Astrocyte of the spinal cord (primary cell): ENCODE results near the gene PRPF6.
"Not testable (repeated sequence)": the region's sequence is repeated elsewhere in the genome, so short reads cannot be mapped to it uniquely, and the experiment has no call there.

Experiments
- DNase-seq: peaks from one replicate; pipeline ENCODE4 v3.0.0; 2011; ENCODE audit warnings: low read depth, low spot score
- H3K4me3 ChIP-seq: 2 replicates; pipeline ENCODE4 v1.5.1; 2011; ENCODE audit warnings: low read depth, mild to moderate bottlenecking, low read length, moderate library complexity
- in situ Hi-C: cut with HindIII; loops from 2 replicates; pipeline ENCODE4 v1.10.0; 2017; ENCODE audit warnings: low sequenced_read_pairs
- TF ChIP-seq, protein P1 (sequence below): IDR thresholded peaks from 2 replicates; pipeline ENCODE4 v1.5.1; 2012; ENCODE audit warnings: low read depth, mild to moderate bottlenecking, low read length, inconsistent platforms

The PRPF6 gene

DNA sequence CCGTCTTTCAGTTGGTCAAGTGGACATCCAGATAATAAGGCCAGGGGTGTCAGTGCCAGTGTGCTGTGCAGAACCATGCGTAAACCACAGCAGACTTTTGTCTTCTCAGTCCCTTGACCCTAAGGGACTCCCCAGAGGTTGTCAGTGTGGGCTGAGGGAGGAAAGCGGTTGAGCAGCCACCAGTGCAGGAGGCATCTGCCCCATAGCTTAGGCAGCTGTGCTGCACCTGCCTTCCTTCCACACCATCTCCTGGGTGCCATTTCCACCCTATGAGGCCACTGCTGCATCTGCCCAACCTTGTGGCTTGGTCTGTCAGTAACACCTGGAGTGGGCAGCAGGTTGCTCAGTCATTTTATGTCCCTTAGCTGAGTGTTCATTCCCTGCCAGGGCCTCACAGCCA is 26.0 kb downstream of the PRPF6 start:
- no peak for DNase-seq
- H3K4me3 ChIP-seq, result no peak overlapping the region
- TF ChIP-seq, protein P1, sequence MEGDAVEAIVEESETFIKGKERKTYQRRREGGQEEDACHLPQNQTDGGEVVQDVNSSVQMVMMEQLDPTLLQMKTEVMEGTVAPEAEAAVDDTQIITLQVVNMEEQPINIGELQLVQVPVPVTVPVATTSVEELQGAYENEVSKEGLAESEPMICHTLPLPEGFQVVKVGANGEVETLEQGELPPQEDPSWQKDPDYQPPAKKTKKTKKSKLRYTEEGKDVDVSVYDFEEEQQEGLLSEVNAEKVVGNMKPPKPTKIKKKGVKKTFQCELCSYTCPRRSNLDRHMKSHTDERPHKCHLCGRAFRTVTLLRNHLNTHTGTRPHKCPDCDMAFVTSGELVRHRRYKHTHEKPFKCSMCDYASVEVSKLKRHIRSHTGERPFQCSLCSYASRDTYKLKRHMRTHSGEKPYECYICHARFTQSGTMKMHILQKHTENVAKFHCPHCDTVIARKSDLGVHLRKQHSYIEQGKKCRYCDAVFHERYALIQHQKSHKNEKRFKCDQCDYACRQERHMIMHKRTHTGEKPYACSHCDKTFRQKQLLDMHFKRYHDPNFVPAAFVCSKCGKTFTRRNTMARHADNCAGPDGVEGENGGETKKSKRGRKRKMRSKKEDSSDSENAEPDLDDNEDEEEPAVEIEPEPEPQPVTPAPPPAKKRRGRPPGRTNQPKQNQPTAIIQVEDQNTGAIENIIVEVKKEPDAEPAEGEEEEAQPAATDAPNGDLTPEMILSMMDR, result no peak
- in situ Hi-C loops, result no loop called here

DNA sequence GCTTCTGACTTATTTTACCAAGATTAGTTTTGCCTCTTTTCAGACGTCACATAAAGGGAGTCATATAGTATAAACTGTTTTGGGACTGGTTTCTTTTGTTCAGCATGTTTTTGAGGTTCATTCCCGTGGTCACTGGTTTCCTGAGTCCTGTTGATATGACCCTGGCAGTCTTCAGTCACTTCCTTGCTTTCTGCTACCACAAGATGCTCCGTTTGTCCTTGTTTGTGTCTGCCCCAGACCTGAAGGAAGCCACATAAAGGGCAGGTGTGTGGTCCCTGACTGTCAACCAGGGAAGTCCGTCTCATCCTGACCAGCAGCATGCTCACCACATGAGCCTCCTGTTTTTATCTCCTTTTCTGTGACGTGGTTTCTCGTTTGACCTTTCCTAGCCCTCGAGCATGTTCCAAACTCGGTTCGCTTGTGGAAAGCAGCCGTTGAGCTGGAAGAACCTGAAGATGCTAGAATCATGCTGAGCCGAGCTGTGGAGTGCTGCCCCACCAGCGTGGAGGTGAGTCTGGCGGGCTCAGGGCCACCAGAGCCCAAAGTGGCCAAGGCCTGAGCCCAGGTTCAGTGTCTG is 29.0 kb downstream of the PRPF6 start:
- TF ChIP-seq, protein P1, result no peak
- in situ Hi-C loops, result no loop called here
- no peak for DNase-seq
- no peak overlapping the region for H3K4me3 ChIP-seq

DNA sequence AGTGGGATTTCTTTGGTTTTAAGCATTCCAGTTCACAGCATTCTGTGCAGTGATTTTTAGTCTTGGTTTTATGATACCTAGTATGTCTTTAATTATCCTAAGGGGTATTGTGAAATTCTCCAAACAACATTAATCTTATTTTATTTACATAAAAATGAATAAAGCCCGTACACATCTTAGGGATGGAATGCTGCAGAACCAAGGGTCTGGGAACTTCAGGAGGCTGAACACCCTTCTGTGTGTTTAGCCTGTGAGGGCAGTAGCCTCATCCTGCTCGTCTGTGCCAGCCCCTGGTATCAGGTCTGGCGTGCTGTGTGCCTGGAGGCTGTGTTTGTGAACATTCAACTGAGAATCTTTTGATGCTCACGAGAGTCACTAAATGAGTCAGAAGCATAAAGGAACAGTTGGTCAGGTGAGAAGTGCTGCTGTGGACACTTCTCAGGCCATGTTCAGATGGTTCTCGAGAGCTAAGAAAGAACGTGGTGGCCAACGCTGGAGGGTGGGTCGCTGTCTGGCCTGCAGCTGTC is 29.8 kb downstream of the PRPF6 start:
- in situ Hi-C loops, result no loop called here
- TF ChIP-seq, protein P1, result no peak
- no peak overlapping the region for H3K4me3 ChIP-seq
- DNase-seq, result no peak

DNA sequence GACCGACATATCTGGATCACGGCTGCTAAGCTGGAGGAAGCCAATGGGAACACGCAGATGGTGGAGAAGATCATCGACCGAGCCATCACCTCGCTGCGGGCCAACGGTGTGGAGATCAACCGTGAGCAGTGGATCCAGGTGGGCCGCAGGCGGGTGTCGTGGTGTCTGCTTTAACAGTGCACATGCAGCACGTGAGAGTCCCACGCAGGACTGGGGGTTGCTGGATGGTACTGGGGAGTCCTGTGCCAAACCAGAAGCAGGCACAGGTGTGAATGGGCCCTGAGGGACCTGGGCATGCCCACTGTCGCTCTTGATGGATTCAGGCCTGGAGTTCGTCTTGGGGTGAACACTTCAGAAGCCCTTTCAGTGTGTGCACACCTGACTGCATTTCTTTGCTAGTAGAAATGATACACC is 30.4 kb downstream of the PRPF6 start:
- DNase-seq, result no peak
- H3K4me3 ChIP-seq, result no peak overlapping the region
- TF ChIP-seq, protein P1, result no peak
- in situ Hi-C loops, result no loop called here

DNA sequence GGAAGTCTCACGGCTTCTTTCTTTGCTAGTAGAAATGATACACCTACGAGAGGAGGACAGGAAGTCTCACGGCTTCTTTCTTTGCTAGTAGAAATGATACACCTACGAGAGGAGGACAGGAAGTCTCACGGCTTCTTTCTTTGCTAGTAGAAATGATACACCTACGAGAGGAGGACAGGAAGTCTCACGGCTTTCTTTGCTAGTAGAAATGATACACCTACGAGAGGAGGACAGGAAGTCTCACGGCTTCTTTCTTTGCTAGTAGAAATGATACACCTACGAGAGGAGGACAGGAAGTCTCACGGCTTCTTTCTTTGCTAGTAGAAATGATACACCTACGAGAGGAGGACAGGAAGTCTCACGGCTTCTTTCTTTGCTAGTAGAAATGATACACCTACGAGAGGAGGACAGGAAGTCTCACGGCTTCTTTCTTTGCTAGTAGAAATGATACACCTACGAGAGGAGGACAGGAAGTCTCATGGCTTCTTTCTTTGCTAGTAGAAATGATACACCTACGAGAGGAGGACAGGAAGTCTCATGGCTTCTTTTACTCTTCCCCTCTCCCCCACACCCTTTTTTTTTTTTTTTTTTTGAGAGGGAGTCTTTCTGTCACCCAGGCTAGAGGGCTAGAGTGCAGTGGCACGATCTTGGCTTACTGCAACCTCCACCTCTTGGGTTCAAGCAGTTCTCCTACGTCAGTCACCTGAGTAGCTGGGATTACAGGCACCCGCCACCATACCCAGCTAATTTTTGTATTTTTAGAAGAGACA is 31.6 kb downstream of the PRPF6 start:
- H3K4me3 ChIP-seq, in situ Hi-C loops, DNase-seq: not testable (repeated sequence)

DNA sequence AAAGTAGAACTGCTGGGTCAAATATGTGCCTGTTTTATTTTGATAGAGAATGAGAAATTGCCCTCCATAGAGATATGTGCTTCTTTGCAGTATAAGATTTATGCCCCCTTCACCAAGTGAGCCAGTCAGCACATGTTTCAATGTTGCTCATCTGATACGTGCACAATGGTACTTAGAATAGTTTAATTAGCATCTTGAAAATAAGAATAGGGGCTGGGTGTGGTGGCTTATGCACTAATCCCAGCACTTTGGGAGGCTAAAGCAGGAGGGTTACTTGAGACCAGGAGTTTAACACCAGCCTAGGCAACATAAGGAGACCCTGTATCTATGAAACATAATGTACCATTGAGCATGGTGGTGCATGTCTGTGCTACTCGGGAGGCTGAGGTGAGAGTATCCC is 34.7 kb downstream of the PRPF6 start:
- DNase-seq, result no peak
- in situ Hi-C loops, result no loop called here
- TF ChIP-seq, protein P1, result no peak
- H3K4me3 ChIP-seq, result no peak overlapping the region

DNA sequence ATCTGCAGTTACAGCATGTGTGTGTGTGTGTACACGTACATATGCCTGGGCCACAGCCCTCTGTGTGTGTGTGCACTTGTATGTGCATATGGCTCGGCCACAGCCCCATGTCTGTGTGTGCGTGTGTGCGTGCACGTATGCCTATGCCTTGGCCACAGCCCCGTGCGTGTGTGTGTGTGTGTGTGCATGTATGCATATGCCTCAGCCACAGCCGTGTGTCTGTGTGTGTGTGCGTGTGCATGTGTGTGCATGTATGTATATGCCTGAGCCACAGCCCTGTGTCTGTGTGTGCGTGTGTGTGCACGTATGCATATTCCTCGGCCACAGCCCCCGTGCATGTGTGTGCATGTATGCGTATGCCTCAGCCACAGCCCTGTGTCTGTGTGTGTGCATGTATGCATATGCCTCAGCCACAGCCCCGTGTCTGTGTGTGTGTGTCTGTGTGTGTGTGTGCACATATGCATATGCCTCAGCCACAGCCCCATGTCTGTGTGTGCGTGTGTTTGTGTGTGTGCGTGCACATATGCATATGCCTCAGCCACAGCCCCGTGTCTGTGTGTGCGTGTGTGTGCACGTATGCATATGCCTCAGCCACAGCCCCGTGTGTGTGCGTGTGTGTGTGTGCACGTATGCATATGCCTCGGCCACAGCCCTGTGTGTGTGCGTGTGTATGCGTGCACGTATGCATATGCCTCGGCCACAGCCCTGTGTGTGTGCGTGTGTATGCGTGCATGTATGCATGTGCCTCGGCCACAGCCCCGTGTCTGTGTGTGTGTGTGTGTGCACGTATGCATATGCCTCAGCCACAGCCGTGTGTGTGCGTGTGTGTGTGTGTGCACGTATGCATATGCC is 40.4 kb downstream of the PRPF6 start:
- no peak overlapping the region for H3K4me3 ChIP-seq
- TF ChIP-seq, protein P1, result no peak
- no peak for DNase-seq
- in situ Hi-C loops, result no loop called here
